GM19438 (cell line): Measurements from ENCODE around the gene HEBP1.
"Not testable (repeated sequence)": the region's sequence is repeated elsewhere in the genome, so short reads cannot be mapped to it uniquely, and the experiment has no call there.

Source experiments
- ATAC-seq: cut with Tn5 transposase; IDR thresholded peaks from one replicate; pipeline ENCODE4 v1.9.1; 2021; ENCODE audit warnings: low read depth; ENCODE audit not compliant: unreplicated experiment

The HEBP1 gene

DNA sequence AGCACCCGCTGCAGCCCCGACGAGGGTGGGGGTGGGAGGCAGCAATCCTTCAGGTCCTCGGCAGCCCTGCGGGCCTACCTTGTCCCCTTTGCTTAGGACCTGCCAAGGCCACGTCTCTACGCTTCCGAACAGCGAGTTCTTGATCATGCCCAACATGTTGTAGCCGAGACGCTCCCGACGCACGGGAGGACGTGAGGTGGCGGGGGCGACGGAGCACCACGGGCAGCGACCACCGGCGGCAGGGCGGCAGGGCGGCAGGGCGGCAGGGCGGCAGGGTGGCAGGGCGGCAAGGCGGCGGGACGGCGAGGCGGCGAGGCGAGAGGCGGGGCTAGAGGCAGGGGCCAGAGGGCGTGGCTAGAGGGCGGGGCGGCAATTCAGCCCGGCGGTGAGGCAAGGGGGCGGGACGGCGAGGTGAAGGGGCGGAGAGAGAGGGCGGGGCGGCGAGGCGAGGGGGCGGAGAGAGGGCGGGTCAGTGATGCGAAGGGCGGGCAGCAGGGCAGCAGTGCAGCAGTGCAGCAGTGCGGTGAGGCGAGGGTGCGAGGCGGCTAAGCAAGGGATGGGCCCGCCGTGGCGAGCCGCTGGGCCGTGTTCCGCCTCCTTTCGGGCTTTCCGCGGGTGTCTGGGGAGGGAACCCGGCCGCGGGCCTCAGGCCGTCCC, at the start of gene HEBP1:
TSS of gene HEBP1 (minus strand) at position 307 of the 657 bp plus-strand sequence. CDS start at position 156, 151 bp downstream.
- ATAC-seq, result peak; percentile 70

DNA sequence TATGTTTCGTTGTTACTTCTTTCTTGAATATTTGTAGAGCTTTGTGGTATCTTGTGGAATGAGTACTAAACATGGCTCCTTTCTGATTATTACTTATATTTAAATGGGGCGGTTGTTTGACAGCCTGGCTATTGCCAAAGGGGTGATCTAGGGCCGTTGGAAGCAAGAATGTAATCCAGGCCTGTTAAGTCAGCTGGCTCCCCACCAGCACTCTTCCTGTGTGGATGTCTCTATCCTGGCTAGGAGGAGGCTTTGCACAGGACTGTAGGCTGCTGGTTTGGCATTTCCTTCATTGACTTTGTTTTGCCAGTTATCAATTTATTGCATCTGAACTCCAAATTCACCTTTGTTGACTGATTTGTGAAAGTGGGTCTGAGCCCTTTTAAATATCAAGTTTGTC, 49.8 kb upstream of the HEBP1 start:
- ATAC-seq, result no peak

- ATAC-seq, result no peak
These were observed 46.9 kb upstream of the HEBP1 start for GRCh38 chr12:13046964-13047363.

DNA sequence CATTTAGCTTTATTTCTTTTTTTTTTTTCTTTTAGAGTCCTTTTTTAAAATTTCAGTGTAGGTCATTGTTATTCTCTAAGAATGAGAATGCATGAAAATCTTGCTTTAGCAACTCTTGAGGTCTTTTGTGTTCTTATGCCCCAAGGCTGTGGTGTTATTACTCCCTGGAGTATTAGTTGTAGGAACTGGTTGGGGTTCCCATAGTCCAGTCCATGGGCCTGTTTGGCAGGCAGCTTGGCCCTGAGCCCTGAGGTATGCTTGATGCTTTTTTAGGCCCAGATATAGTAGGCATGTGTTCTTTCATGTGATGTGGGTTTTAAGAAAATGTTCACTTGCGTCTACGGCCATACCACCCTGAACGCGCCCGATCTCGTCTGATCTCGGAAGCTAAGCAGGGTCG, 45.8 kb upstream of the HEBP1 start:
- no peak for ATAC-seq

- no peak for ATAC-seq
These were observed 44.8 kb upstream of the HEBP1 start for GRCh38 chr12:13044906-13045299.

GRCh38 chr12:13044002-13044905, 44.2 kb upstream of the HEBP1 start, which contains the start of gene FAM234B:
TSS of gene FAM234B (plus strand) at chr12:13044381. CDS start at chr12:13044404, 23 bp downstream.
- ATAC-seq, result peak; percentile 82

- no peak for ATAC-seq
These were observed 42.7 kb upstream of the HEBP1 start for GRCh38 chr12:13042666-13043230.

GRCh38 chr12:13041224-13041623, 41.2 kb upstream of the HEBP1 start:
- no peak for ATAC-seq

DNA sequence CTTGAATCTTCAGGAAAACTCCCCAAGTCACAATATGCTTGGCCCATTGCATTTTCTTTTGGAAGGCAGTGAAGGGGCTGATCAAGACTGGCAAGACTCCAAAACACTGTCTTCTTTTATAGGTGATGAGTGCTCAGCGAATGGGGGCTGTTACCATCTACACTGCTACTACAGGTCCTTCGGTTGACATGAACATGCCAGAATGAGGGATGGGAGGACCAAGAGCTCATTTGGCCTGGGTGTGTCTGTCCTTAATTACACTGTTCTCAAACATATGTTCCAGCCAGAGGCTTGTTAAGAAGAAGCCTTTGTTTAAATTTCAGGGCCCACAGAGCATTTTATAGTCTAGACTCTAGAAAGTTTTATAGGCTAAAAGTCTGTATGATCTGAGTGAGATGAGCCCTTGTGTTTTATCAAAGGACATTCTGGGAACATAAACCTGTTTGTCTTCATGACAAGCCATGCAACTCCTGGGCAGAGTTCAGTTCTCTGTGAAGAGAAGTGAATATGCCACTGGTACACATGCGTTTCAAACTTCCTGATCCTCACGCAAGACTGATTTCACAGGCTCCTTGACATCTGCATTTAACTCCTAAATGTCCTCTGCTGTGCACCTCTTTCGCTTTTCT, 39.4 kb upstream of the HEBP1 start:
- ATAC-seq, result no peak

DNA sequence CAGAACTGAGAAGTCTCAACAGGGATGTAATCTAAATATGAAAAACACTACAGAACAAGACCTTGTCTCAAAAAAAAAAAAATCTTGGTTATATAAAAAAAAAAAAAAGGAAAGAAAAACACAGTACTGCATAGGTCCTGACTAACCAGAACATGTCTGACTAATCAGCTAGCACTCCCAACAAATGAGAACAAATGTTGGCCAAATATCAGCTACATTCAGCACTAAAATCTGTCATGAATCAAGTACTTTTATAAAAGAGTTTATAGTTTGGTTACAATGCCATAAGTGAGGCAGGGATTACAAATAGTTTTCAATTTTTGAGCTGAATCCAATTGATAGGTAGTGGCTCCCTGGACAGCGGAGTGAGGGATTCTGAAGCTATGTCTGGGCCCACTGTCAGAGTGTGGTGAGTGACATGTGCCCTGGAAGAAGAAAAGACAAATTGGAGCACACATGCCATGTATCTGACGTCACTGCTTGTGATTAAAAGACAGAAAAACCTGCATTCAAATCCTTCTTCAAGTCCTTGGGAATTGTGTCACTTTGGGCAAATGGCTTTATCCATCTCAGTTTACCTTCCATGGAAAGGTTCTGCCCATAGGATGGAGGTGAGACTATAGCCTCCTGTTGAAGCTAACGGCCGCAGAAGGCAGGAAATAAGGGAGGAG, 38.6 kb upstream of the HEBP1 start:
- no peak for ATAC-seq

DNA sequence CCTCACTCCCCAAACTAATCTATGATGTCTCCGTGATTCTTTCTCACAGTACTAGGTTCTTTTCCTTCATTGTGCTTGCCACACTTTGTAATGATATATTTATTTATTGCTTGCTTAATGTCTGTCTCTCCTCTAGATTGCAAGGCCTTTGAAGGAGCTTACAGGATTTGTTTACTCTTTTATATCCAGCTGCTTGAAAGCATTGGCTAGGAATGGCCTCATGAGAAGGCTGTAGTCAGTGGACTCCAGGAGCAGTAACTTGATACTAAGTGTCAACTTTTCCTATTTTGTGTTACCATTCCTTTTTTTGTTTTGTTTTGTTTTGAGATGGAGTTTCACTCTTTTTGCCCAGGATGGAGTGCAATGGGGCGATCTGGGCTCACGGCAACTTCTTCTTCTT, 36.8 kb upstream of the HEBP1 start:
- no peak for ATAC-seq

DNA sequence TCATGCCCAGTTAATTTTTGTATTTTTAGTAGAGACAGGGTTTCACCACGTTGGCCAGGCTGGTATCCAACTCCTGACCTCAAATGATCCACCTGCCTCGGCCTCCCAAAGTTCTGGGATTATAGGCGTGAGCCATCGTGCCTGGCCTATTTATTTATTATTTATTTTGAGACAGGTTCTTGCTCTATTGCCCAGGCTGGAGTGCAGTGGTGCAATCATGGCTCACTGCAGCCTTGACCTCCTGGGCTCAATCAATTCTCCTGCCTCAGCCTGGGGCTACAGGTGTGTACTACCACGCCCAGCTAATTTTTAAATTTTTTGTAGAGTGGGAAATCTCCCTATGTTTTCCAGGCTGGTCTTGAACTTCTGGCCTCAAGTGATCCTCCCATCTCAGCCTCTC, 35.3 kb upstream of the HEBP1 start:
- ATAC-seq, result not testable (repeated sequence)

DNA sequence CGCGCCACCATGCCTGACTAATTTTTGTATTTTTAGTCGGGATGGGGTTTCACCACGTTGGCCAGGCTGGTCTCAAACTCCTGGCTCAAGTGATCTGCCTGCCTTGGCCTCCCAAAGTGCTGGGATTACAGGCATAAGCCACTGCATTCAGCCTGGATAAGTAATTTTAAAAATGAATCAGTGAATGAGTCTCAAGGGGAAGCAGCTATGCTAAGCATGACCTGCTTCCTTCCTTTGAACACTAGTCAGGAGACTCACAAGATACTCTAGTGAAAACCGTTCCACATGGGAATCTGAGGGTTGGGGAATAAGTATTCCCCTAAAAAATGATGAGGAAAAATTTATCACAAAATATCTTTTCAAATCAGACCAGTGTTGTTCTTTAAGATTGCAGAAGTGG, 33.4 kb upstream of the HEBP1 start:
- no peak for ATAC-seq

DNA sequence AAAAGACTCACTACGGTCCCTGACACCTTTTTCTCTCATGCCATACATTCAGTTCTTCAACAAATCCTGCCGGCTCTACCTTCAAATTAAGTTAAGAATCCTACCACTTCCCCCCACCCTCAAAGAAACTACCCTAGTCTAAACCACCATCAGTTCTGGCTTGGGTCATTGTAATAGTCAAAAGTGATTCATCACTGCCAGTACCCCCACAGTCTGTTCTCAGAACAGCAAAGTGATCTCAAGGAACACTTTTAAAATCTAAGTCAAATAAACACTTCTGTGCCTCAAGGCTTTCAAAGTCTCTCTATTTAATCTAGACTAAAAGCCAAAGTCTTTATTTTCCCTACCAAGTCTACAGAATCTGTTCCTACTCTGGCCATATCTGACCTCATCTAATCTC, 32.1 kb upstream of the HEBP1 start:
- ATAC-seq, result no peak

DNA sequence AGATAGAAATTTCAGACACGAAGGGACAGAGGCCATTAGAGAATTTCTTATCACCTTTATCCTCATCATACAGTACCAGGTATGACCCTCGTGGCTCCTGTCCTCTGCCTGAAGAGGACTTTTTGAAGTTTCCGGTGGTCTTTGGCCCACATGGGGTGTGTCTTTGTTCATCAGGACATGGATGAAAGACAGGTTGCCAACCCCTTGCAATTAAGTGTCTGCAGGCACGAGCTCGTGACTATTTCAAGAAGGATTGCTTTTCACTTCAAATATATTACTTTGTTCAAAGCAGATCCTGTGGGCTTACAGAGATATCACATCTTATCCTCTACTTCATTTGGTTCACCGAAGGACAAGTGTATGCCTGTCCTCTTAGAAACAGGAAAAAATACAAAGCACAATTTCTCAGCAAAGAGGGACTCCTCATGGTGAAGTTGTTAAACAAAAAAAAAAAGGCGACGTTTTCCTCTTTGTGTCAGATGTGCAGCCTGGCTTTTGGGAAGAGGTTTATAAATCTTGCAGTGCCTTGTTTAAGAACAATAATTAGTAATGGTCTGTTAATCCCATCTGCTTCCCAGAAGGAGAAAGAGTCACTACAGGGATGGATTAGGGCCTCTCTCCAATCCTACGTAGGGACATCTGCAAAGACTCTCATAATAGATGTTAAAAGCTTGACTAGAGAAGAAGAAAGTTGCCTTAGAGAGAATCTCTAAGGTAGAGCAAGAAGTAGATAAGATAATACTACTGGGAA, 30.7 kb upstream of the HEBP1 start:
- no peak for ATAC-seq

DNA sequence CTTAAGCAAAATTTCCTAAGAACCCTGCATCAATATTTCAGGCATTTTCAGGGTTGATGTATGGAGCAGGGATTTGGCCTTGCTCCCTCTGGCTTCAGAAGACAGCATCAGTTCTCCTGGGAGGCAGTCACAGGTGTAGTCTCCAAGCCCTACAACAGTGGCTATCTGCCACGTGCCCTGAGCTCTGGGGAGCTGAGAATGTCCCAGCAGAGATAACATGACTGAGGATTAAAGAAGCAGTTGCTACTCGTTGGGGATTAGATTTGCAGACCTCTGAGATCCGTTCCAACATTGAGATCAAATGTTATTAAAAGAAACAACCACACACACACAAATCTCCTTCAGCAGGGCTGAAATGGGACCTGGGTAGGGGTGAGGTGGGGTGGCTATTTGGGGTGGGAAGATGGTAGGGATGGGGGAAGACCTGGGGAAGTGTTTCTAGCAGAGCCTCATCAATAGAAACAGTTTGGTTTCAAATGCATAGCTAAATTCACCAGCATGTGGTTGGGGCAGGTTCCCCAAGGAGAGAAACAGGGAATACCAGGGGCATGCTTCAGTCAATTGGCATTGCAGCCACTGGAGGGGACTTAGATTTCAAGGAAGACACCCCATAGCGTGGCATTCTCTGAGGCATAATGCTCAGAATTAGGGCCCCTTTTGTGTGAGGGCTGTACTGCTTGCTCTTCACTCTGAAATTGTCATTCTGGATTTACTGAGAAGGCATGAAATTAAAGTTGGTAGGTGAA, 28.9 kb upstream of the HEBP1 start:
- no peak for ATAC-seq

DNA sequence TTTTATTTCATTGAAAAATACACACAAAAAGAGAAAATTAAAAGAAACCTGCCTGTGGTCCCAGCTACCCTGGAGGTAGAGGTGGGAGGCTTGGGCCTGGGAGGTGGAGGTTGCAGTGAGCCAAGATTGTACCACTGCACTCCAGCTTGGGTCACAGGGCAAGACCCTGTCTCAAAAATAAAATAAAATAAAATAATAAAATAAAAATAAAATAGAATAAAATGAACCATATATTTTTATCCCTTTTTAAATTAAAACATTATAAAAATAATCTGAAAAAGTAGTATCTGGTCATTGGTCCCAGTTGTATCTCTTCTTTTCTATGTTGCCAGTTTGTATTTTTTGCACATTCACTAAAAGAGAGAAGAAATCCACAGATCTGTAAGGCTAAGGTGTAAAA, 27.4 kb upstream of the HEBP1 start:
- ATAC-seq, result no peak

DNA sequence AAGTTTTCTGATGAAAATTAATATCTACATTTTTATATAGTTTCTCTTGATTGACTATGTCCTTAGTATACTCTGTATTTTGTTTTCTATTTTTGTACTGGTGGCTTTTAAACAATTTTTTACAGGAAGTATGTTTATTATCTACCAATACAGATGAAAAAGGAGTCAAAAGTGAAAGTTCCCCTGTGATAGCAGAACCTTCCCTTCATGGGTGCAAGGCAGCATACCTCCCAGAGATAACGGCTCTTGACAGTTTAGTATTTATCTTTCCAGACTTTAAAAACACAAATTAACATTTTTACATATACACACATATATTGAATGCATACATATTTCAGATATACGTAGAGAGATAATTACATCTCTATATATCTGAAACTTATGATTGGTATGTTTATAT, 27.0 kb upstream of the HEBP1 start:
- no peak for ATAC-seq

GRCh38 chr12:13026286-13026685, 26.2 kb upstream of the HEBP1 start:
- no peak for ATAC-seq
